Testis (tissue), 2 donors: ENCODE data around the gene OR1K1.

ENCODE experiments used
- POLR2A ChIP-seq: fragments of 450-650 bp; IDR thresholded peaks from one replicate; pipeline ENCODE4 v1.6.1; 2017; ENCODE audit warnings: antibody characterized with exemption, mild to moderate bottlenecking, moderate library complexity
- TF ChIP-seq, protein P1 (sequence below), 3 experiments: fragments of 450-650 bp in 2 of 3; fragments of 200-600 bp in 1 of 3; sonication (generic) in 1 of 3; IDR thresholded peaks; one replicate each; pipeline ENCODE4 v1.5.1; 2016 to 2019; ENCODE audit warnings: antibody characterized with exemption in 3 of 3, mild to moderate bottlenecking in 2 of 3, moderate library complexity in 1 of 3

DNA sequence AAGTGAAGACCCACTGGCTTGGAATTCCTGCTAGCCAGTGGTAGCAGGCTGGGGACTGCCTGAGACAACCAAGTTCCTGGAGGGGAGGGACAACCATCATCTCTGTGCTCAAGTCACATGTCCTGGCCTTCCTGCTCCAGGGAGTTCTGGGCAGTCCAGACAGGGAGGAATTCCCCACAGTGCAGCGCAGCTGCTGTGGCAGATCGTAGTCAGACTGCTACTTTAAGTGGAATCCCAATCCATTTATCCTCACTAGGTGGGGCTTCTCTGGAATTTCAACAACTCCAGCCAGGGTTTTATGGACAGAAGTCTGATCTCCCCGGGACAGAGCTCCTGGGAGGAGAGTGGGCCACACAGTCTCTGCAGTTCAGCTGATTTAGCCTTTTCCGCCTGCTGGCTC lies 32.1 kb upstream of the OR1K1 start:
- TF ChIP-seq, protein P1, sequence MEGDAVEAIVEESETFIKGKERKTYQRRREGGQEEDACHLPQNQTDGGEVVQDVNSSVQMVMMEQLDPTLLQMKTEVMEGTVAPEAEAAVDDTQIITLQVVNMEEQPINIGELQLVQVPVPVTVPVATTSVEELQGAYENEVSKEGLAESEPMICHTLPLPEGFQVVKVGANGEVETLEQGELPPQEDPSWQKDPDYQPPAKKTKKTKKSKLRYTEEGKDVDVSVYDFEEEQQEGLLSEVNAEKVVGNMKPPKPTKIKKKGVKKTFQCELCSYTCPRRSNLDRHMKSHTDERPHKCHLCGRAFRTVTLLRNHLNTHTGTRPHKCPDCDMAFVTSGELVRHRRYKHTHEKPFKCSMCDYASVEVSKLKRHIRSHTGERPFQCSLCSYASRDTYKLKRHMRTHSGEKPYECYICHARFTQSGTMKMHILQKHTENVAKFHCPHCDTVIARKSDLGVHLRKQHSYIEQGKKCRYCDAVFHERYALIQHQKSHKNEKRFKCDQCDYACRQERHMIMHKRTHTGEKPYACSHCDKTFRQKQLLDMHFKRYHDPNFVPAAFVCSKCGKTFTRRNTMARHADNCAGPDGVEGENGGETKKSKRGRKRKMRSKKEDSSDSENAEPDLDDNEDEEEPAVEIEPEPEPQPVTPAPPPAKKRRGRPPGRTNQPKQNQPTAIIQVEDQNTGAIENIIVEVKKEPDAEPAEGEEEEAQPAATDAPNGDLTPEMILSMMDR (IDR thresholded peaks at IDR 0.05) = no peak
- TF ChIP-seq POLR2A = no peak
